ENCODE measurements around the gene SESN3. TPM values are rescaled to one million over a fixed set of nuclear protein-coding genes. Genes with fewer than 3 reads are reported as not detected.
A peak's percentile ranks its signal among the peaks of the same experiment; 100 is the strongest.
"Not testable (repeated sequence)": the region's sequence is repeated elsewhere in the genome, so short reads cannot be mapped to it uniquely, and the experiment has no call there.

The SESN3 gene
- 2.6 TPM for polyA plus RNA-seq (2012; ENCODE audit: missing spikeins)

GRCh38 chr11:95231127-95231880, at the start of gene SESN3:
Gene SESN3 (minus strand): TSS chr11:95231202. CDS start chr11:95230860, 342 bp downstream.
- DNase-seq (ENCODE audit: insufficient read length) (peak; percentile 76), FAIRE-seq (peak; percentile 100)
- TF ChIP-seq TAF1 (IDR thresholded peaks at IDR 0.05; ENCODE audit: borderline replicate concordance, low read depth, low read length) (no peak), POLR2AphosphoS5 (IDR thresholded peaks at IDR 0.05; ENCODE audit: low read depth, low read length) (peak; percentile 72), POLR2A (IDR thresholded peaks at IDR 0.05; ENCODE audit: low read depth, low read length) (peak; percentile 66; the same call in 1 of the 2 replicates)

- peak; percentile 30 for FAIRE-seq
- no peak for DNase-seq (ENCODE audit: insufficient read length)
- TF ChIP-seq TAF1 (IDR thresholded peaks at IDR 0.05; ENCODE audit: borderline replicate concordance, low read depth, low read length) (no peak), POLR2A (IDR thresholded peaks at IDR 0.05; ENCODE audit: low read depth, low read length) (no peak), POLR2AphosphoS5 (IDR thresholded peaks at IDR 0.05; ENCODE audit: low read depth, low read length) (no peak)
These were observed 49.2 kb upstream of the SESN3 start for GRCh38 chr11:95279921-95280868.

- FAIRE-seq (no peak), DNase-seq (ENCODE audit: insufficient read length) (no peak)
- TF ChIP-seq TAF1 (IDR thresholded peaks at IDR 0.05; ENCODE audit: borderline replicate concordance, low read depth, low read length) (no peak), POLR2A (IDR thresholded peaks at IDR 0.05; ENCODE audit: low read depth, low read length) (no peak), POLR2AphosphoS5 (IDR thresholded peaks at IDR 0.05; ENCODE audit: low read depth, low read length) (no peak)
These were observed 46.9 kb upstream of the SESN3 start for GRCh38 chr11:95277868-95278267.

GRCh38 chr11:95276139-95276538, 45.1 kb upstream of the SESN3 start:
- DNase-seq (ENCODE audit: insufficient read length) (no peak), FAIRE-seq (no peak)
- no peak for TF ChIP-seq POLR2A (IDR thresholded peaks at IDR 0.05; ENCODE audit: low read depth, low read length)
- TF ChIP-seq POLR2AphosphoS5 (IDR thresholded peaks at IDR 0.05; ENCODE audit: low read depth, low read length) = no peak
- no peak for TF ChIP-seq TAF1 (IDR thresholded peaks at IDR 0.05; ENCODE audit: borderline replicate concordance, low read depth, low read length)

- not testable (repeated sequence) for DNase-seq (ENCODE audit: insufficient read length); FAIRE-seq
These were observed 42.6 kb upstream of the SESN3 start for GRCh38 chr11:95273618-95274017.

- no peak for TF ChIP-seq POLR2A (IDR thresholded peaks at IDR 0.05; ENCODE audit: low read depth, low read length)
- no peak for TF ChIP-seq TAF1 (IDR thresholded peaks at IDR 0.05; ENCODE audit: borderline replicate concordance, low read depth, low read length)
- no peak for TF ChIP-seq POLR2AphosphoS5 (IDR thresholded peaks at IDR 0.05; ENCODE audit: low read depth, low read length)
- FAIRE-seq (peak; percentile 21), DNase-seq (ENCODE audit: insufficient read length) (no peak)
These were observed 38.2 kb upstream of the SESN3 start for GRCh38 chr11:95269036-95269819.

GRCh38 chr11:95268391-95268790, 37.4 kb upstream of the SESN3 start:
- TF ChIP-seq POLR2AphosphoS5 (IDR thresholded peaks at IDR 0.05; ENCODE audit: low read depth, low read length) (no peak), POLR2A (IDR thresholded peaks at IDR 0.05; ENCODE audit: low read depth, low read length) (no peak), TAF1 (IDR thresholded peaks at IDR 0.05; ENCODE audit: borderline replicate concordance, low read depth, low read length) (no peak)

GRCh38 chr11:95267601-95268213, 36.7 kb upstream of the SESN3 start:
- no peak for TF ChIP-seq TAF1 (IDR thresholded peaks at IDR 0.05; ENCODE audit: borderline replicate concordance, low read depth, low read length)
- no peak for TF ChIP-seq POLR2AphosphoS5 (IDR thresholded peaks at IDR 0.05; ENCODE audit: low read depth, low read length)
- no peak for TF ChIP-seq POLR2A (IDR thresholded peaks at IDR 0.05; ENCODE audit: low read depth, low read length)
- DNase-seq (ENCODE audit: insufficient read length) = no peak
- no peak for FAIRE-seq

More at GRCh38 chr11:95268391-95268790, 37.4 kb upstream of the SESN3 start:
- FAIRE-seq (no peak), DNase-seq (ENCODE audit: insufficient read length) (no peak)

- FAIRE-seq (peak; percentile 50), DNase-seq (ENCODE audit: insufficient read length) (no peak)
- TF ChIP-seq TAF1 (IDR thresholded peaks at IDR 0.05; ENCODE audit: borderline replicate concordance, low read depth, low read length) = no peak
- TF ChIP-seq POLR2AphosphoS5 (IDR thresholded peaks at IDR 0.05; ENCODE audit: low read depth, low read length) = no peak
- TF ChIP-seq POLR2A (IDR thresholded peaks at IDR 0.05; ENCODE audit: low read depth, low read length) = no peak
These were observed 35.9 kb upstream of the SESN3 start for GRCh38 chr11:95266751-95267374.

GRCh38 chr11:95264881-95265280, 33.9 kb upstream of the SESN3 start:
- DNase-seq (ENCODE audit: insufficient read length) (no peak), FAIRE-seq (no peak)
- TF ChIP-seq POLR2A (IDR thresholded peaks at IDR 0.05; ENCODE audit: low read depth, low read length) (no peak), TAF1 (IDR thresholded peaks at IDR 0.05; ENCODE audit: borderline replicate concordance, low read depth, low read length) (no peak), POLR2AphosphoS5 (IDR thresholded peaks at IDR 0.05; ENCODE audit: low read depth, low read length) (no peak)

All from GM12892 (cell line).